ENCODE results near the gene CCNB1.

DNA sequence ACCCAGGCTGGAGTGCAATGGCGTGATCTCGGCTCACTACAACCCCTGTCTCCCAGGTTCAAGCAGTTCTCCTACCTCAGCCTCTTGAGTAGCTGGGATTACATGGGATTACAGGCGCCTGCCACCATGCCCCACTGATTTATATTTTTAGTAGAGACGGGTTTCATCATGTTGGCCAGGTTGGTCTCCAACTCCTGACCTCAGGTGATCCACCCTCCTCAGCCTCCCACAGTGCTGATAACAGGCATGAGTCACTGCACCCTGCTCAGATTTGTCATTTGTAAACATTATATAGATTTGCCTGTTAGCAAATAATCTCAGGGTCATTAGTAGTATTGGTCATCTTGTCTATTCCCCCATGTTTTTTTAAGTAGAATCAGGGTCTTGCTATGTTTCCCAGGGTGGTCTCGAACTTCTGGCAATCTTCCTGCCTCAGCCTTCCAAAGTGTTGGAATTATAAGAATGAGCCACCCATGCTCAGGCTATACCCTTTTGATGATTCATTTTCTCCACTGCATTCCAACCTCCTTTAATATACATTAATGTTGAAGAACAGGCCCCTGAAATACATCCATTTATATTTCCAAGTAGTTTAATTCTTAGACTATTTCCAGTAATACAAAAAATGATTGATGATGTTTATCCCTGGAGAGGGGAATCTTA lies 39.7 kb downstream of the CCNB1 start:
- TF ChIP-seq, protein P1, sequence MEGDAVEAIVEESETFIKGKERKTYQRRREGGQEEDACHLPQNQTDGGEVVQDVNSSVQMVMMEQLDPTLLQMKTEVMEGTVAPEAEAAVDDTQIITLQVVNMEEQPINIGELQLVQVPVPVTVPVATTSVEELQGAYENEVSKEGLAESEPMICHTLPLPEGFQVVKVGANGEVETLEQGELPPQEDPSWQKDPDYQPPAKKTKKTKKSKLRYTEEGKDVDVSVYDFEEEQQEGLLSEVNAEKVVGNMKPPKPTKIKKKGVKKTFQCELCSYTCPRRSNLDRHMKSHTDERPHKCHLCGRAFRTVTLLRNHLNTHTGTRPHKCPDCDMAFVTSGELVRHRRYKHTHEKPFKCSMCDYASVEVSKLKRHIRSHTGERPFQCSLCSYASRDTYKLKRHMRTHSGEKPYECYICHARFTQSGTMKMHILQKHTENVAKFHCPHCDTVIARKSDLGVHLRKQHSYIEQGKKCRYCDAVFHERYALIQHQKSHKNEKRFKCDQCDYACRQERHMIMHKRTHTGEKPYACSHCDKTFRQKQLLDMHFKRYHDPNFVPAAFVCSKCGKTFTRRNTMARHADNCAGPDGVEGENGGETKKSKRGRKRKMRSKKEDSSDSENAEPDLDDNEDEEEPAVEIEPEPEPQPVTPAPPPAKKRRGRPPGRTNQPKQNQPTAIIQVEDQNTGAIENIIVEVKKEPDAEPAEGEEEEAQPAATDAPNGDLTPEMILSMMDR (IDR thresholded peaks at IDR 0.05) = no peak
- no peak for TF ChIP-seq POLR2A (IDR thresholded peaks at IDR 0.05)
